Fibroblast of lung (primary cell): ENCODE measurements around the gene CAMTA1.

Experiments
- CTCF ChIP-seq, 2 donors: IDR thresholded peaks in 1 of 2; conservative IDR thresholded peaks in 1 of 2; 1 replicate in 1 of 2; 2 replicates in 1 of 2; pipeline ENCODE4 v1.5.1; 2011 to 2012; ENCODE audit warnings: low read length in 2 of 2, control low read depth in 1 of 2, inconsistent platforms in 1 of 2, low read depth in 1 of 2, mild to moderate bottlenecking in 1 of 2
- EZH2 ChIP-seq: IDR thresholded peaks from 2 replicates; pipeline ENCODE4 v1.5.1; 2012; ENCODE audit warnings: low read length, control low read depth, mild to moderate bottlenecking; ENCODE audit errors: missing control alignments

- TF ChIP-seq CTCF (conservative IDR thresholded peaks at IDR 0.05 in 1 of 2, IDR thresholded peaks at IDR 0.05 in 1 of 2; ENCODE audit: low read depth in 1 of 2, low read length in 2 of 2) (peak; percentile 76 to 81), EZH2 (no peak)
Measured at GRCh38 chr1:7752512-7753417, 967.5 kb downstream of the CAMTA1 start.
